Activated CD8-positive, alpha-beta T cell treated with anti-CD3 and anti-CD28 coated beads for 36 hours (primary cell): ENCODE results near the gene SRL. TPM values are rescaled to one million over a fixed set of nuclear protein-coding genes. Genes with fewer than 3 reads are reported as not detected.

Source experiments
- ATAC-seq: fragments of 200-7000 bp; cut with Tn5 transposase; one replicate; pipeline ENCODE4 v1.10.0; 2021; ENCODE audit warnings: mild to moderate bottlenecking, moderate library complexity
- CTCF ChIA-PET: fragments of 350-600 bp; sonication (Branson Sonifier 250); formaldehyde crosslinking; loops from one replicate; lab custom pipeline; 2021; ENCODE audit warnings: antibody characterized with exemption; lab: Charles Lee
- POLR2A ChIA-PET: fragments of 350-600 bp; sonication (Branson Sonifier 250); formaldehyde crosslinking; loops from one replicate; lab custom pipeline; 2021; ENCODE audit warnings: antibody characterized with exemption; lab: Charles Lee
- DNase-seq: peaks from one replicate; pipeline ENCODE4 v3.0.0-alpha.2; 2020
- H3K27ac Mint-ChIP-seq: one replicate; pipeline ENCODE4 v1.8.0; 2021; ENCODE audit warnings: mild to moderate bottlenecking, mixed read lengths
- H3K27me3 Mint-ChIP-seq: one replicate; pipeline ENCODE4 v1.8.0; 2021; ENCODE audit warnings: mixed read lengths
- H3K36me3 Mint-ChIP-seq: one replicate; pipeline ENCODE4 v1.8.0; 2021; ENCODE audit warnings: low read depth, mixed read lengths
- H3K4me1 Mint-ChIP-seq: one replicate; pipeline ENCODE4 v1.8.0; 2021; ENCODE audit warnings: low read depth, mixed read lengths
- H3K4me3 Mint-ChIP-seq: one replicate; pipeline ENCODE4 v1.8.0; 2021; ENCODE audit warnings: mild to moderate bottlenecking, moderate library complexity, mixed read lengths
- H3K9me3 Mint-ChIP-seq: one replicate; pipeline ENCODE4 v1.8.0; 2021; ENCODE audit warnings: mixed read lengths
- intact Hi-C: fragments of 100-400 bp; cut with micrococcal nuclease; formaldehyde crosslinking; loops from one replicate; pipeline ENCODE4 v1.10.0; 2022
- total RNA-seq, 2 experiments: library from RNA; stranded (reverse); gene quantifications; one replicate each; pipeline ENCODE4 v1.2.3, GENCODE V29; 2021
- TF ChIP-seq, protein P1 (sequence below): fragments of 200-600 bp; IDR thresholded peaks from one replicate; pipeline ENCODE4 v1.8.0; 2022; ENCODE audit warnings: antibody characterized with exemption, mild to moderate bottlenecking

Gene SRL
- total RNA-seq, 2 experiments from 2014 or later = not detected

DNA sequence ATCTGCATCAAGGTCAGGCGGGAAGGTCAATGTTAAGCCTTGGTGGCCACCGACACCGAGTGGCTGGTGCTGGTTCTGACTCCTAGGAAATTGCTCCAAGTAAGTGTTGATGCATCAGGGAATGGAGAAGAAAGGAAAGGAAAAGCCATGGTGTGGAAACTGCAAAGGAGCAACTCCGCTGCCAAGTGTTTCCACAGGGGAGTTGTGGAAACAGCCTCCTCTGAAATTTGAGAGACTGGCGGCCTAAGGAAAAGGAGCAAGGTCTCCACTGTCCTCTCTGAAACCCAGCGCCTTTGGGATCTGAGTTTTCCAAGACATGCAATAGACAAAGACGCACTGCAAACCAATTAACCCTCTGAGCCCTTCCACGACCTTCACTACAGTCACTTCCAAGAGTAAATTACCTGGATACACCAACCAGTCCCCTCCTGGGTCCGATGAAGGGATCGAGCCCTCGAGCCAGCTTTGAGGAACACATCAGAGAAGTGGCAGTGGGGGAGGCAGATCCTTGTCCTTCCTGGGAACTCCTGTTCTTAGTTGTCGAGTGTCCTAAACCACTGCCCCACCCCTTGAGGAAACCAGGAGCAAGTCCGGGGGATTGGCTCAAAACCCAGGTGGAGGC is 51.1 kb downstream of the SRL start:
- CTCF ChIA-PET = interaction anchor here (1.3 to 2.6 kb wide), 2 partner anchors 63 to 253 kb away, joined by 3 to 9 read pairs; no protein-coding TSS in a partner anchor
- Mint-ChIP-seq H3K27me3 (no peaks in the 10 kb centered on the region), H3K9me3 (no peaks in the 10 kb centered on the region), H3K4me3 (no peak overlapping the region), H3K27ac (no peak overlapping the region), H3K36me3 (no peaks in the 10 kb centered on the region), H3K4me1 (no peaks in the 10 kb centered on the region)
- intact Hi-C loops = no loop called here
- POLR2A ChIA-PET = no interaction called here
- TF ChIP-seq, protein P1, sequence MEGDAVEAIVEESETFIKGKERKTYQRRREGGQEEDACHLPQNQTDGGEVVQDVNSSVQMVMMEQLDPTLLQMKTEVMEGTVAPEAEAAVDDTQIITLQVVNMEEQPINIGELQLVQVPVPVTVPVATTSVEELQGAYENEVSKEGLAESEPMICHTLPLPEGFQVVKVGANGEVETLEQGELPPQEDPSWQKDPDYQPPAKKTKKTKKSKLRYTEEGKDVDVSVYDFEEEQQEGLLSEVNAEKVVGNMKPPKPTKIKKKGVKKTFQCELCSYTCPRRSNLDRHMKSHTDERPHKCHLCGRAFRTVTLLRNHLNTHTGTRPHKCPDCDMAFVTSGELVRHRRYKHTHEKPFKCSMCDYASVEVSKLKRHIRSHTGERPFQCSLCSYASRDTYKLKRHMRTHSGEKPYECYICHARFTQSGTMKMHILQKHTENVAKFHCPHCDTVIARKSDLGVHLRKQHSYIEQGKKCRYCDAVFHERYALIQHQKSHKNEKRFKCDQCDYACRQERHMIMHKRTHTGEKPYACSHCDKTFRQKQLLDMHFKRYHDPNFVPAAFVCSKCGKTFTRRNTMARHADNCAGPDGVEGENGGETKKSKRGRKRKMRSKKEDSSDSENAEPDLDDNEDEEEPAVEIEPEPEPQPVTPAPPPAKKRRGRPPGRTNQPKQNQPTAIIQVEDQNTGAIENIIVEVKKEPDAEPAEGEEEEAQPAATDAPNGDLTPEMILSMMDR = no peak
- ATAC-seq = no peak
- DNase-seq = no peak

DNA sequence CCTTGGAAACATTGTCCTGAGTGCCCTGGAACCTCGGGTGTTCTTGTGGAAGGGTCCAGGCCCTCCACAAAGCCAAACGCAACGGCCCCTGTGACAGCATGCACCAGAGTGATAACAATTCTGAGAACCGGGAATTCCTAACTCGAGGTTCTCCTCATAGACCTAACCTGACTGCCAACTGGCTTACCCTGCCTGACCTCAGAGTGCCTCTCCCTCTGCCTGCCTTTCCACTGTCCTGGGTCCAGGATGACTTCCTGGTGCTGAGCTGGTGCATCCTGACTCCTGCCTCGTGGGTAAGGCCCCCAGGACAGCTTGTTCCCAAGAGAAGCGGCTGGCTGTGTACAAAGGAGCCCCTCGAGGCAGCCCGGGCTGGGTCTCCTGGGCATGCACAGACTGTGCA is 51.8 kb downstream of the SRL start:
- H3K27me3 Mint-ChIP-seq = no peaks in the 10 kb centered on the region
- DNase-seq (no peak), ATAC-seq (no peak)
- ChIA-PET POLR2A (no interaction called here), CTCF (no interaction called here)
- no peak overlapping the region for H3K27ac Mint-ChIP-seq
- H3K4me3 Mint-ChIP-seq = no peak overlapping the region
- intact Hi-C loops = no loop called here
- no peaks in the 10 kb centered on the region for H3K36me3 Mint-ChIP-seq
- H3K9me3 Mint-ChIP-seq = no peaks in the 10 kb centered on the region
- no peaks in the 10 kb centered on the region for H3K4me1 Mint-ChIP-seq
- TF ChIP-seq, protein P1 = no peak

DNA sequence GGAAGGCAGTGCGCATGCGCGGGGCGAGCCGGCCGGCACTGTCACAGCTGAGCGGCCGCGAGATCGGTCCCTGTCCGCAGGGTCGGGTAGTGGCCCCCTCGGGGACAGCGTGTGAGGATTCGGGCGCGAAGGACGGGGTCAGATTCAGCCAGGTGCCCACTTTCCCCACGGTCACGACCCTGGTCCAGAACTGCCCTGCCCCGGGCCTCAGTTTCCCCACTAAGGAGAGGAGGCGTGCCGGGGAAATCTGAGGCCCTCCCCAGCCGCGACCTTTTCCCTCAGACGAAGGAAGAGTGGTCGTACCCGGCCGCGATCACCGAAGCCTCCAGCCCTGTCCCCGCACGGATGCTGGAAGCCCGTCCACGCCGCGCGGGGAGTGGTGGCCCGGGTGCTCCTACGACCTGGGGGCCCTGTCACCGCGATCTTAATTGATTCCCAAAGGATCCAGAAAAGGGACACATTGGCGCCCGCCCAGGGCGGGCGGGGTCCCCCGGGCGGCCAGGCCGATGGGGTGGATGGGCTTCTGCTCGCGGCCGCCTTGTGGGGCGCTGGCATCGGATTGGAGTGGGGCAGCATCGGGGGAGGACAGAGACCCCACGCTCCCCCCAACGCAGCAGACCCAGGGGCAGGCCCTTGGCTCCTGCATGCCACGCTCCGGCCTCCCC is 57.7 kb downstream of the SRL start:
- DNase-seq (no peak), ATAC-seq (no peak)
- H3K9me3 Mint-ChIP-seq = no peaks in the 10 kb centered on the region
- H3K36me3 Mint-ChIP-seq = no peaks in the 10 kb centered on the region
- ChIA-PET CTCF (interaction anchor here (2.5 kb wide), 1 partner anchor 70 kb away, joined by 12 read pairs; no protein-coding TSS in a partner anchor), POLR2A (interaction anchor here (0.6 to 1.3 kb wide), 3 partner anchors 8 to 470 kb away, joined by 3 read pairs; no protein-coding TSS in a partner anchor)
- TF ChIP-seq, protein P1 = no peak
- peaks cover 7% of the 10 kb centered on the region for H3K4me1 Mint-ChIP-seq
- peaks cover 3% of the 10 kb centered on the region for H3K27me3 Mint-ChIP-seq
- no peak overlapping the region for H3K27ac Mint-ChIP-seq
- intact Hi-C loops = no loop called here
- peak overlapping the region; percentile 78 for H3K4me3 Mint-ChIP-seq

DNA sequence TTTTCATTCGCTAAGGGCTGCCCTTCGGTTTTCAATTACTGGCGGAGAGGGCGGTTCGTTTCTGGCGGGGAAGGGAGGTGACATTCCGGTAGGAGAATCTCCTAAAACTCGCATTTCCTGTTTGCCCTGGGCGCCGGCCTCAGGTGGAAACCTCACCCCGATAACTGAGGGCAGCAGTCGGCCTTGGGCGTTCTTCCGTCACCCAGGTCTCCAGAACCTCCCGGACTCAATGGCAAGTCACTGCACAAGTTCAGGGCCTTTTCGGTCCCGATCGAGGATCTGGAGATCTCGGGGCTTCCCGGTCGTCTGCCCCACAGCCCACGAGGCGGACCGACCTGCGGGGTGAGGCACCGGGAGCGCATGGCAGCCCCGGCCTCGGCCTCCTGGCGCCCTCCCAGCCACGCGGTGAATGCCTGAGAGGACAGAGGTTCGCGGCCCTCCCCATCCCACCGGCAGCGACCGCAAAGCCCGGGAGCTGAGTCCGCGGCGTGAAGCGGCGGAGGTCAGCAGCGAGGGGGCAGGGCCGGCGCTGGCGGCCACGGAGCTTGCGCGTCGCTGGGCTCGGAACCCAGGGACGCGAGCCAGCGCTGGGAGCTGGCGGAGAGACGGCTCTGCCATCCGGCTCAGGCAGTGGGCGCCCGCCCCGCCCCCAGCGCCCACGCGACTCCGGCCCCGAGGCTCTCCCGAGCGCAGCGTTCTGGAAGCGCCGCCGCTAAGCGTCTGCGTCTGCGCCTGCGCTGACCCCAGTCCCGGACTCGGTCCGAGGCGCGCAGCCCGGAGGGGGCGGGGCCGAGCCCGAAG is 58.4 kb downstream of the SRL start:
- TF ChIP-seq, protein P1 = no peak
- Mint-ChIP-seq H3K4me3 (peak overlapping the region; percentile 78), H3K27me3 (peaks cover 3% of the 10 kb centered on the region), H3K9me3 (no peaks in the 10 kb centered on the region), H3K4me1 (peaks cover 7% of the 10 kb centered on the region), H3K36me3 (no peaks in the 10 kb centered on the region), H3K27ac (peak overlapping the region; percentile 80)
- intact Hi-C loops = no loop called here
- ATAC-seq = peak; percentile 97
- peak; percentile 88 for DNase-seq
- ChIA-PET CTCF (interaction anchor here (2.5 kb wide), 1 partner anchor 70 kb away, joined by 12 read pairs; no protein-coding TSS in a partner anchor), POLR2A (interaction anchor here (0.6 to 1.3 kb wide), 3 partner anchors 9 to 469 kb away, joined by 3 read pairs; no protein-coding TSS in a partner anchor)
